ENCODE data around the gene ANO10.

DNA sequence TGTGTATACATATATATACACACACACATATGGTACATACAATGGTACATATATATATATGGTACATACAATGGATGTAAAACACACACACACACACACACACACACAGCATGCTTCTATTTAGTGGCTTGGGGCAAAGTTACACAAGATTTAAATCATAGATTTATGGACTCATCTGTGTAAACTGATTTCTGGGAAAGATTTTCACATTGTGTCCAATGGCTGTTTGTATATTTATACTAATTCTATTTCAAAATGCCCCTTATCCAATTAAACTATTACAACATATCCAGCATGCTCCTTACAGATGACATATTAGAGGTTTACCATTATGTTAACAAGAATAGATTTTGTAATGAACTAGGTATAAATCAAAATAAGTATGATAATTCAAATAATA is 94.9 kb downstream of the ANO10 start:
- TF ChIP-seq, protein P1, sequence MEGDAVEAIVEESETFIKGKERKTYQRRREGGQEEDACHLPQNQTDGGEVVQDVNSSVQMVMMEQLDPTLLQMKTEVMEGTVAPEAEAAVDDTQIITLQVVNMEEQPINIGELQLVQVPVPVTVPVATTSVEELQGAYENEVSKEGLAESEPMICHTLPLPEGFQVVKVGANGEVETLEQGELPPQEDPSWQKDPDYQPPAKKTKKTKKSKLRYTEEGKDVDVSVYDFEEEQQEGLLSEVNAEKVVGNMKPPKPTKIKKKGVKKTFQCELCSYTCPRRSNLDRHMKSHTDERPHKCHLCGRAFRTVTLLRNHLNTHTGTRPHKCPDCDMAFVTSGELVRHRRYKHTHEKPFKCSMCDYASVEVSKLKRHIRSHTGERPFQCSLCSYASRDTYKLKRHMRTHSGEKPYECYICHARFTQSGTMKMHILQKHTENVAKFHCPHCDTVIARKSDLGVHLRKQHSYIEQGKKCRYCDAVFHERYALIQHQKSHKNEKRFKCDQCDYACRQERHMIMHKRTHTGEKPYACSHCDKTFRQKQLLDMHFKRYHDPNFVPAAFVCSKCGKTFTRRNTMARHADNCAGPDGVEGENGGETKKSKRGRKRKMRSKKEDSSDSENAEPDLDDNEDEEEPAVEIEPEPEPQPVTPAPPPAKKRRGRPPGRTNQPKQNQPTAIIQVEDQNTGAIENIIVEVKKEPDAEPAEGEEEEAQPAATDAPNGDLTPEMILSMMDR (conservative IDR thresholded peaks at IDR 0.05; ENCODE audit: low read depth, low read length), result no peak
- no peak for TF ChIP-seq EZH2phosphoT487 (IDR thresholded peaks at IDR 0.05; ENCODE audit: borderline replicate concordance, low read length)
